GM12878 (cell line): ENCODE results near the gene TLR9. TPM values are rescaled to one million over a fixed set of nuclear protein-coding genes. Genes with fewer than 3 reads are reported as not detected.
A peak's percentile ranks its signal among the peaks of the same experiment; 100 is the strongest.

Source experiments
- ATAC-seq: fragments of 200-7000 bp; cut with Tn5 transposase; 3 replicates; pipeline ENCODE4 v1.9.1; 2020; ENCODE audit warnings: mild to moderate bottlenecking, moderate library complexity
- BruUV-seq: library from RNA; stranded (reverse); fragments of 400-500 nt; replicated peaks from 2 replicates; lab custom pipeline; 2021; lab: Mats Ljungman, UMichigan
- CTCF ChIA-PET: fragments of 300-600 bp; sonication (Branson Sonifier 250); formaldehyde crosslinking; extraction: SDS; loops from one replicate; lab custom pipeline; 2021; ENCODE audit warnings: inconsistent platforms; lab: Yijun Ruan, JAX
- POLR2A ChIA-PET: fragments of 350-600 bp; formaldehyde crosslinking; extraction: SDS; loops from one replicate; lab custom pipeline; 2021; ENCODE audit warnings: inconsistent platforms; lab: Charles Lee
- RAD21 ChIA-PET: fragments of 300-600 bp; sonication (Branson Sonifier 250); formaldehyde crosslinking; loops from one replicate; lab custom pipeline; 2023; ENCODE audit warnings: antibody characterized with exemption; ENCODE audit not compliant: unreplicated experiment; lab: Charles Lee
- SMC1A ChIA-PET: fragments of 300-600 bp; sonication (Branson Sonifier 250); formaldehyde crosslinking; loops from one replicate; lab custom pipeline; 2023; ENCODE audit not compliant: unreplicated experiment, uncharacterized antibody; lab: Charles Lee
- DNase-seq: peaks from one replicate; pipeline ENCODE4 v3.0.0-alpha.2; 2011; ENCODE audit warnings: low read depth, low spot score
- FAIRE-seq: peaks from 3 replicates; lab custom pipeline; 2011; peaks lifted over from hg19 to GRCh38; lab: Jason Lieb, UNC
- H2AFZ ChIP-seq: 2 replicates; pipeline ENCODE4 v1.6.0; 2011; ENCODE audit warnings: low read depth, low read length, control low read depth; ENCODE audit not compliant: control insufficient read depth
- H3K27ac ChIP-seq: 2 replicates; pipeline ENCODE4 v1.5.1; 2011; ENCODE audit warnings: control low read depth; ENCODE audit not compliant: control insufficient read depth, insufficient read depth
- H3K27me3 ChIP-seq, 2 experiments: replicated peaks in 1 of 2; 2 replicates each; pipeline versions ENCODE4 v1.6.0 to v1.6.1; 2011; ENCODE audit warnings: low read length in 1 of 2; ENCODE audit not compliant: control insufficient read depth in 2 of 2, insufficient read depth in 2 of 2
- H3K36me3 ChIP-seq, 2 experiments: 2 replicates each; pipeline ENCODE4 v1.5.1; 2011; ENCODE audit warnings: low read length in 1 of 2; ENCODE audit not compliant: control insufficient read depth in 2 of 2, insufficient read depth in 2 of 2
- H3K4me1 ChIP-seq: 2 replicates; pipeline ENCODE4 v1.6.1; 2011; ENCODE audit warnings: mild to moderate bottlenecking, low read length, moderate library complexity, mixed read lengths; ENCODE audit not compliant: control insufficient read depth, insufficient read depth
- H3K4me2 ChIP-seq: 2 replicates; pipeline ENCODE4 v1.6.0; 2011; ENCODE audit warnings: control low read depth; ENCODE audit not compliant: control insufficient read depth, insufficient read depth
- H3K4me3 ChIP-seq: fragments of 200-600 bp; sonication (generic); 2 replicates; pipeline ENCODE4 v1.5.1; 2016
- H3K79me2 ChIP-seq: 2 replicates; pipeline ENCODE4 v1.6.0; 2011; ENCODE audit warnings: low read length; ENCODE audit not compliant: control insufficient read depth, insufficient read depth
- H3K9ac ChIP-seq: 2 replicates; pipeline ENCODE4 v1.8.0; 2011; ENCODE audit warnings: low read length, control low read depth, mixed read lengths; ENCODE audit not compliant: control insufficient read depth, insufficient read depth
- H3K9me3 ChIP-seq: replicated peaks from 3 replicates; pipeline ENCODE4 v1.5.1; 2011; ENCODE audit warnings: mild to moderate bottlenecking, low read length; ENCODE audit not compliant: control insufficient read depth, insufficient read depth
- H4K20me1 ChIP-seq: 2 replicates; pipeline ENCODE4 v1.6.0; 2011; ENCODE audit not compliant: control insufficient read depth, insufficient read depth
- CHD4 ChIP-seq: fragments of 200-600 bp; sonication (generic); IDR thresholded peaks from 2 replicates; pipeline ENCODE4 v1.6.1; 2016; ENCODE audit warnings: mild to moderate bottlenecking
- CREM ChIP-seq: IDR thresholded peaks from 2 replicates; pipeline ENCODE4 v1.6.1; 2014; ENCODE audit warnings: antibody characterized with exemption, low read depth
- JUNB ChIP-seq: IDR thresholded peaks from 2 replicates; pipeline ENCODE4 v1.6.1; 2016; ENCODE audit warnings: antibody characterized with exemption, mild to moderate bottlenecking
- LARP7 ChIP-seq: fragments of 450-650 bp; IDR thresholded peaks from 2 replicates; pipeline ENCODE4 v1.6.1; 2017; ENCODE audit warnings: mild to moderate bottlenecking
- MTA3 ChIP-seq: IDR thresholded peaks from 2 replicates; pipeline ENCODE4 v1.6.1; 2012; ENCODE audit warnings: low read length, inconsistent platforms, borderline replicate concordance
- NFIC ChIP-seq: IDR thresholded peaks from 2 replicates; pipeline ENCODE4 v1.6.1; 2012; ENCODE audit warnings: low read depth, mild to moderate bottlenecking, inconsistent platforms, low read length, moderate library complexity
- RAD51 ChIP-seq: fragments of 450-650 bp; IDR thresholded peaks from 2 replicates; pipeline ENCODE4 v1.6.1; 2016; ENCODE audit warnings: moderate library complexity, mild to moderate bottlenecking, inconsistent platforms
- RELA ChIP-seq: fragments of 450-650 bp; IDR thresholded peaks from 2 replicates; pipeline ENCODE4 v1.8.0; 2014; ENCODE audit warnings: borderline replicate concordance; ENCODE audit not compliant: partially characterized antibody
- RFX5 ChIP-seq: IDR thresholded peaks from 2 replicates; pipeline ENCODE4 v1.6.1; 2011; ENCODE audit warnings: low read depth, low read length, improper control_type of control experiment
- SIN3A ChIP-seq: IDR thresholded peaks from 2 replicates; pipeline ENCODE4 v1.6.1; 2012; ENCODE audit warnings: low read depth, low read length, improper control_type of control experiment
- SMC3 ChIP-seq: IDR thresholded peaks from 2 replicates; pipeline ENCODE4 v1.6.1; 2011; ENCODE audit warnings: low read length, improper control_type of control experiment, borderline replicate concordance
- SP1 ChIP-seq: IDR thresholded peaks from one replicate; pipeline ENCODE4 v1.6.1; 2011; ENCODE audit warnings: low read depth, low read length
- WRNIP1 ChIP-seq: IDR thresholded peaks from 2 replicates; pipeline ENCODE4 v1.6.1; 2011; ENCODE audit warnings: low read depth, low read length, improper control_type of control experiment, borderline replicate concordance
- ZBED1 ChIP-seq: IDR thresholded peaks from 2 replicates; pipeline ENCODE4 v1.6.1; 2016; ENCODE audit warnings: borderline replicate concordance
- ZNF24 ChIP-seq: fragments of 450-650 bp; IDR thresholded peaks from 2 replicates; pipeline ENCODE4 v1.6.1; 2017; ENCODE audit warnings: antibody characterized with exemption, mild to moderate bottlenecking
- WGBS: methylation state at CpG from one replicate; pipeline ENCODE4 v1.1.6; 2016; ENCODE audit warnings: low lambda C conversion rate; ENCODE audit not compliant: insufficient replicate concordance, insufficient coverage; ENCODE audit errors: missing lambda C conversion rate; 5-methylcytosine and 5-hydroxymethylcytosine counted together
- in situ Hi-C: fragments of 300-500 bp; cut with MboI; formaldehyde crosslinking; loops from 9 replicates; pipeline ENCODE4 v1.14.3; 2018; ENCODE audit warnings: mixed read lengths
- intact Hi-C: fragments of 100-400 bp; cut with micrococcal nuclease; formaldehyde crosslinking; loops from one replicate; pipeline ENCODE4 v1.14.2; 2022; ENCODE audit not compliant: unreplicated experiment
- polyA plus RNA-seq, 11 experiments: library from polyadenylated mRNA; depleted of rRNA in 4 of 11; unstranded in 6 of 11; stranded (reverse) in 5 of 11; fragments of >200 nt; fragmentation: Nextera tagmentation in 4 of 11; fragmentation: Illumina TruSeq in 1 of 11; extraction: Ambion mirVana in 4 of 11; extraction: Trizol in 1 of 11; gene quantifications; 1 replicate in 1 of 11; 2 replicates in 10 of 11; pipeline versions ENCODE4 v1.2.1 to v1.2.3, GENCODE V29; 2011 to 2016; ENCODE audit warnings: inconsistent platforms in 2 of 11, missing spikeins in 2 of 11, low read depth in 1 of 11
- total RNA-seq, 4 experiments: library from RNA; depleted of rRNA in 3 of 4; stranded (reverse); fragments of >200 nt in 3 of 4; fragmentation: Illumina TruSeq in 1 of 4; extraction: Trizol in 1 of 4; gene quantifications; 2 replicates each; pipeline versions ENCODE4 v1.2.1 to v1.2.3, GENCODE V29; 2013 to 2021
- TF ChIP-seq, protein P1 (sequence below): fragments of 450-650 bp; IDR thresholded peaks from 2 replicates; pipeline ENCODE4 v1.6.1; 2014; ENCODE audit warnings: mild to moderate bottlenecking
- TF ChIP-seq, protein P2 (sequence below): fragments of 150-350 bp; IDR thresholded peaks from 2 replicates; pipeline ENCODE4 v1.6.1; 2014; ENCODE audit warnings: mild to moderate bottlenecking, low read depth, low read length

The TLR9 gene
- total and polyA plus RNA-seq, 10 of the 15 experiments (the other 5 are each of a cell fraction or from before 2014, with no cell fraction given) = 0.10 to 4.8 (median 0.53) TPM; not detected in 1

DNA sequence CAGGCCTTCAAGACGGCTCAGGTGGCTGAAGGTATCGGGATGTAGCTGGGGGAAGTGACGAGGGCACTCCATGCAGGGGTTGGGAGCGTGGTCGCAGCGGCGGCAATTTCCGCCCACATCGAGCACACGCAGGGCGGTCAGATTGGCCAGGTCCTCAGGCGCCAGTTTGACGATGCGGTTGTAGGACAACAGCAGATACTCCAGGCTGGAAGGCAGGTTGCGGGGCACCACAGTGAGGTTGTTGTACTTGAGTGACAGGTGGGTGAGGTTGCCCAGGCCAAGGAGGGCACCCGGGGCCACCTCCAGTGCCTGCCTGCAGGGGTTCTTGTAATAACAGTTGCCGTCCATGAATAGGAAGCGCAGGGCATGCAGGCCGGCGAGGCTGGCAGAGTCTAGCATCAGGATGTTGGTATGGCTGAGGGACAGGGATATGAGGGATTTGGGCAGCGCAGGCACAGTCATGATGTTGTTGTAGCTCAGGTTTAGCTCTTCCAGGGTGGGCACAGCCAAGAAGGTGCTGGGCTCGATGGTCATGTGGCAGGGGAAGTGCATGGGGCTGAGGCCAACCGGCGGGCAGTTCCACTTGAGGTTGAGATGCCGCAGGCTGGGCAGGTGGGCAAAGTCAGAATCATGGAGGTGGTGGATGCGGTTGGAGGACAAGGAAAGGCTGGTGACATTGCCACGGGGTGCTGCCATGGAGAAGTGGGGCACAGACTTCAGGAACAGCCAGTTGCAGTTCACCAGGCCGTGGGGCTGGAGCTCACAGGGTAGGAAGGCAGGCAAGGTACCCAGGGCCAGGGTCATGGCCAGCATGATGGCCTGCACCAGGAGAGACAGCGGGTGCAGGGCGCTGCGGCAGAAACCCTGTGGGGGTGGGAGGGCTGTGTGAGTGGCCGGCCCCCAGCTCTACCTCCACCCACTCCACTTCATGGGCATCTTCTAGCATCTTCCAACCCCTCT lies 1.7 kb downstream of the TLR9 start:
- ChIA-PET CTCF (interaction anchor here (0.6 to 8.5 kb wide), 16 partner anchors 7 to 225 kb away, joined by 3 to 129 read pairs (median 6); partner anchors contain the start of gene WDR82), SMC1A (interaction anchor here (0.6 to 10.5 kb wide), 7 partner anchors 9 to 222 kb away, joined by 3 to 112 read pairs (median 5); partner anchors contain the start of gene TWF2), POLR2A (interaction anchor here (1.3 to 4.3 kb wide), 4 partner anchors 16 to 48 kb away, joined by 3 to 43 read pairs (median 6); partner anchors contain the start of gene TWF2), RAD21 (interaction anchor here (0.7 to 4.1 kb wide), 8 partner anchors 7 to 115 kb away, joined by 4 to 32 read pairs (median 13); partner anchors contain the start of genes GLYCTK, POC1A and WDR82)
- Histone ChIP-seq H3K79me2 (peaks cover 3% of the 10 kb centered on the region), H4K20me1 (no peaks in the 10 kb centered on the region), H3K27me3 (no peaks in the 10 kb centered on the region), H3K27ac (no peak overlapping the region), H3K36me3 (no peaks in the 10 kb centered on the region; a peak in 2 of 4 replicates), H3K4me3 (no peak overlapping the region; the same call in 1 of the 2 replicates), H3K4me2 (peak overlapping the region; percentile 91; the same call in 1 of the 2 replicates), H3K4me1 (peaks cover 29% of the 10 kb centered on the region), H2AFZ (no peak overlapping the region), H3K9ac (no peak overlapping the region), H3K9me3 (no peaks in the 10 kb centered on the region)
- no TSS peak for BruUV-seq
- FAIRE-seq (no peak), DNase-seq (no peak), ATAC-seq (no peak)
- intact Hi-C loops (loop anchor here (5.0 kb wide), 1 partner anchor 224 kb away; the partner anchor contains the start of gene SEMA3G), in situ Hi-C loops (no loop called here)
- WGBS = 91% methylated on average over 30 of the region's 32 CpGs
- TF ChIP-seq LARP7 (no peak), CHD4 (no peak), NFIC (no peak), JUNB (no peak), CREM (no peak), SMC3 (no peak), SIN3A (no peak), ZBED1 (no peak), RAD51 (no peak), WRNIP1 (no peak), ZNF24 (no peak), SP1 (no peak), MTA3 (no peak), RELA (no peak), RFX5 (no peak)
- TF ChIP-seq, protein P1, sequence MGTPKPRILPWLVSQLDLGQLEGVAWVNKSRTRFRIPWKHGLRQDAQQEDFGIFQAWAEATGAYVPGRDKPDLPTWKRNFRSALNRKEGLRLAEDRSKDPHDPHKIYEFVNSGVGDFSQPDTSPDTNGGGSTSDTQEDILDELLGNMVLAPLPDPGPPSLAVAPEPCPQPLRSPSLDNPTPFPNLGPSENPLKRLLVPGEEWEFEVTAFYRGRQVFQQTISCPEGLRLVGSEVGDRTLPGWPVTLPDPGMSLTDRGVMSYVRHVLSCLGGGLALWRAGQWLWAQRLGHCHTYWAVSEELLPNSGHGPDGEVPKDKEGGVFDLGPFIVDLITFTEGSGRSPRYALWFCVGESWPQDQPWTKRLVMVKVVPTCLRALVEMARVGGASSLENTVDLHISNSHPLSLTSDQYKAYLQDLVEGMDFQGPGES = no peak
- TF ChIP-seq, protein P2, sequence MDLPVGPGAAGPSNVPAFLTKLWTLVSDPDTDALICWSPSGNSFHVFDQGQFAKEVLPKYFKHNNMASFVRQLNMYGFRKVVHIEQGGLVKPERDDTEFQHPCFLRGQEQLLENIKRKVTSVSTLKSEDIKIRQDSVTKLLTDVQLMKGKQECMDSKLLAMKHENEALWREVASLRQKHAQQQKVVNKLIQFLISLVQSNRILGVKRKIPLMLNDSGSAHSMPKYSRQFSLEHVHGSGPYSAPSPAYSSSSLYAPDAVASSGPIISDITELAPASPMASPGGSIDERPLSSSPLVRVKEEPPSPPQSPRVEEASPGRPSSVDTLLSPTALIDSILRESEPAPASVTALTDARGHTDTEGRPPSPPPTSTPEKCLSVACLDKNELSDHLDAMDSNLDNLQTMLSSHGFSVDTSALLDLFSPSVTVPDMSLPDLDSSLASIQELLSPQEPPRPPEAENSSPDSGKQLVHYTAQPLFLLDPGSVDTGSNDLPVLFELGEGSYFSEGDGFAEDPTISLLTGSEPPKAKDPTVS = no peak
